T-helper 1 cell treated with Interleukin-12 subunit alpha and Interleukin-12 subunit beta and Interleukin-4 antibody, amounts not matched to agents 30 μg/mL and 1 μg/mL, for 36 hours (primary cell): ENCODE measurements around the gene DPH1.

Source experiments
- H3K27ac Mint-ChIP-seq: one replicate; pipeline ENCODE4 v1.8.0; 2021; ENCODE audit warnings: mild to moderate bottlenecking, mixed read lengths
- H3K27me3 Mint-ChIP-seq: one replicate; pipeline ENCODE4 v1.8.0; 2021; ENCODE audit warnings: low read depth, mixed read lengths
- H3K36me3 Mint-ChIP-seq: one replicate; pipeline ENCODE4 v1.8.0; 2021; ENCODE audit warnings: low read depth, mixed read lengths
- H3K4me1 Mint-ChIP-seq: one replicate; pipeline ENCODE4 v1.8.0; 2021; ENCODE audit warnings: low read depth, mixed read lengths
- H3K4me3 Mint-ChIP-seq: one replicate; pipeline ENCODE4 v1.8.0; 2021; ENCODE audit warnings: mild to moderate bottlenecking, moderate library complexity, mixed read lengths
- H3K9me3 Mint-ChIP-seq: one replicate; pipeline ENCODE4 v1.8.0; 2021; ENCODE audit warnings: mixed read lengths

DPH1 gene

GRCh38 chr17:2082003-2082781, 52.2 kb downstream of the DPH1 start:
- Mint-ChIP-seq H3K27ac (peak overlapping the region; percentile 67), H3K9me3 (no peaks in the 10 kb centered on the region), H3K4me1 (peaks cover 52% of the 10 kb centered on the region), H3K36me3 (peaks cover 38% of the 10 kb centered on the region), H3K4me3 (no peak overlapping the region), H3K27me3 (no peaks in the 10 kb centered on the region)

- Mint-ChIP-seq H3K4me1 (peaks cover 57% of the 10 kb centered on the region), H3K4me3 (no peak overlapping the region), H3K36me3 (peaks cover 29% of the 10 kb centered on the region), H3K9me3 (no peaks in the 10 kb centered on the region), H3K27me3 (no peaks in the 10 kb centered on the region), H3K27ac (peak overlapping the region; percentile 67)
These were observed 53.7 kb downstream of the DPH1 start for GRCh38 chr17:2083613-2084035.

- Mint-ChIP-seq H3K27ac (peak overlapping the region; percentile 67), H3K36me3 (peaks cover 25% of the 10 kb centered on the region), H3K27me3 (no peaks in the 10 kb centered on the region), H3K4me1 (peaks cover 62% of the 10 kb centered on the region), H3K9me3 (no peaks in the 10 kb centered on the region), H3K4me3 (peak overlapping the region; percentile 28)
These were observed 54.2 kb downstream of the DPH1 start for GRCh38 chr17:2084036-2084765.

GRCh38 chr17:2084766-2085647, 55.1 kb downstream of the DPH1 start:
- H3K27ac Mint-ChIP-seq: peak overlapping the region; percentile 58
- H3K27me3 Mint-ChIP-seq: no peaks in the 10 kb centered on the region
- peak overlapping the region; percentile 28 for H3K4me3 Mint-ChIP-seq
- H3K9me3 Mint-ChIP-seq: no peaks in the 10 kb centered on the region
- peaks cover 67% of the 10 kb centered on the region for H3K4me1 Mint-ChIP-seq
- peaks cover 26% of the 10 kb centered on the region for H3K36me3 Mint-ChIP-seq

GRCh38 chr17:2085648-2085949, 55.6 kb downstream of the DPH1 start:
- H3K9me3 Mint-ChIP-seq: no peaks in the 10 kb centered on the region
- H3K36me3 Mint-ChIP-seq: peaks cover 24% of the 10 kb centered on the region
- no peak overlapping the region for H3K4me3 Mint-ChIP-seq
- peak overlapping the region; percentile 64 for H3K27ac Mint-ChIP-seq
- H3K4me1 Mint-ChIP-seq: peaks cover 73% of the 10 kb centered on the region
- H3K27me3 Mint-ChIP-seq: no peaks in the 10 kb centered on the region

GRCh38 chr17:2086306-2086705, 56.4 kb downstream of the DPH1 start:
- Mint-ChIP-seq H3K36me3 (peaks cover 25% of the 10 kb centered on the region), H3K27me3 (no peaks in the 10 kb centered on the region), H3K27ac (peak overlapping the region; percentile 81), H3K4me1 (peaks cover 78% of the 10 kb centered on the region), H3K4me3 (no peak overlapping the region), H3K9me3 (no peaks in the 10 kb centered on the region)

GRCh38 chr17:2087597-2088211, 57.8 kb downstream of the DPH1 start:
- no peaks in the 10 kb centered on the region for H3K27me3 Mint-ChIP-seq
- peaks cover 22% of the 10 kb centered on the region for H3K36me3 Mint-ChIP-seq
- H3K4me3 Mint-ChIP-seq: peak overlapping the region; percentile 62
- peak overlapping the region; percentile 81 for H3K27ac Mint-ChIP-seq
- peaks cover 76% of the 10 kb centered on the region for H3K4me1 Mint-ChIP-seq
- no peaks in the 10 kb centered on the region for H3K9me3 Mint-ChIP-seq

- H3K27ac Mint-ChIP-seq: peak overlapping the region; percentile 95
- peaks cover 70% of the 10 kb centered on the region for H3K4me1 Mint-ChIP-seq
- peaks cover 20% of the 10 kb centered on the region for H3K36me3 Mint-ChIP-seq
- H3K27me3 Mint-ChIP-seq: no peaks in the 10 kb centered on the region
- no peaks in the 10 kb centered on the region for H3K9me3 Mint-ChIP-seq
- H3K4me3 Mint-ChIP-seq: peak overlapping the region; percentile 93
These were observed 59.1 kb downstream of the DPH1 start for GRCh38 chr17:2089021-2089422.

GRCh38 chr17:2090210-2090641, 60.3 kb downstream of the DPH1 start:
- H3K9me3 Mint-ChIP-seq: no peaks in the 10 kb centered on the region
- no peaks in the 10 kb centered on the region for H3K27me3 Mint-ChIP-seq
- H3K4me3 Mint-ChIP-seq: peak overlapping the region; percentile 93
- peak overlapping the region; percentile 95 for H3K27ac Mint-ChIP-seq
- H3K4me1 Mint-ChIP-seq: peaks cover 61% of the 10 kb centered on the region
- peaks cover 14% of the 10 kb centered on the region for H3K36me3 Mint-ChIP-seq

- H3K9me3 Mint-ChIP-seq: no peaks in the 10 kb centered on the region
- peak overlapping the region; percentile 93 for H3K4me3 Mint-ChIP-seq
- H3K4me1 Mint-ChIP-seq: peaks cover 58% of the 10 kb centered on the region
- no peaks in the 10 kb centered on the region for H3K27me3 Mint-ChIP-seq
- peak overlapping the region; percentile 95 for H3K27ac Mint-ChIP-seq
- H3K36me3 Mint-ChIP-seq: peaks cover 14% of the 10 kb centered on the region
These were observed 61.0 kb downstream of the DPH1 start for GRCh38 chr17:2090804-2091534.

- H3K9me3 Mint-ChIP-seq: no peaks in the 10 kb centered on the region
- H3K36me3 Mint-ChIP-seq: peaks cover 14% of the 10 kb centered on the region
- H3K4me1 Mint-ChIP-seq: peaks cover 50% of the 10 kb centered on the region
- peak overlapping the region; percentile 23 for H3K27ac Mint-ChIP-seq
- H3K4me3 Mint-ChIP-seq: peak overlapping the region; percentile 26
- no peaks in the 10 kb centered on the region for H3K27me3 Mint-ChIP-seq
These were observed 62.3 kb downstream of the DPH1 start for GRCh38 chr17:2092253-2092652.

- no peaks in the 10 kb centered on the region for H3K27me3 Mint-ChIP-seq
- no peak overlapping the region for H3K4me3 Mint-ChIP-seq
- H3K27ac Mint-ChIP-seq: peak overlapping the region; percentile 62
- H3K4me1 Mint-ChIP-seq: peaks cover 50% of the 10 kb centered on the region
- peaks cover 14% of the 10 kb centered on the region for H3K36me3 Mint-ChIP-seq
- H3K9me3 Mint-ChIP-seq: no peaks in the 10 kb centered on the region
These were observed 63.4 kb downstream of the DPH1 start for GRCh38 chr17:2093349-2093748.
